Mammary epithelial cell (primary cell): ENCODE data around the gene DRC1.

ENCODE experiments used
- EZH2 ChIP-seq: IDR thresholded peaks from 2 replicates; pipeline ENCODE4 v1.6.1; 2012; ENCODE audit warnings: low read length, inconsistent platforms, borderline replicate concordance
- TF ChIP-seq, protein P1 (sequence below), 2 donors: IDR thresholded peaks in 1 of 2; conservative IDR thresholded peaks in 1 of 2; 2 replicates each; pipeline ENCODE4 v1.5.1; 2011 to 2012; ENCODE audit warnings: inconsistent platforms in 2 of 2, low read length in 2 of 2, mild to moderate bottlenecking in 2 of 2, control low read depth in 1 of 2, low read depth in 1 of 2; ENCODE audit not compliant: insufficient read depth in 1 of 2; ENCODE audit errors: extremely low read depth in 1 of 2

GRCh38 chr2:26471289-26471688 is 69.6 kb downstream of the DRC1 start:
- TF ChIP-seq, protein P1, sequence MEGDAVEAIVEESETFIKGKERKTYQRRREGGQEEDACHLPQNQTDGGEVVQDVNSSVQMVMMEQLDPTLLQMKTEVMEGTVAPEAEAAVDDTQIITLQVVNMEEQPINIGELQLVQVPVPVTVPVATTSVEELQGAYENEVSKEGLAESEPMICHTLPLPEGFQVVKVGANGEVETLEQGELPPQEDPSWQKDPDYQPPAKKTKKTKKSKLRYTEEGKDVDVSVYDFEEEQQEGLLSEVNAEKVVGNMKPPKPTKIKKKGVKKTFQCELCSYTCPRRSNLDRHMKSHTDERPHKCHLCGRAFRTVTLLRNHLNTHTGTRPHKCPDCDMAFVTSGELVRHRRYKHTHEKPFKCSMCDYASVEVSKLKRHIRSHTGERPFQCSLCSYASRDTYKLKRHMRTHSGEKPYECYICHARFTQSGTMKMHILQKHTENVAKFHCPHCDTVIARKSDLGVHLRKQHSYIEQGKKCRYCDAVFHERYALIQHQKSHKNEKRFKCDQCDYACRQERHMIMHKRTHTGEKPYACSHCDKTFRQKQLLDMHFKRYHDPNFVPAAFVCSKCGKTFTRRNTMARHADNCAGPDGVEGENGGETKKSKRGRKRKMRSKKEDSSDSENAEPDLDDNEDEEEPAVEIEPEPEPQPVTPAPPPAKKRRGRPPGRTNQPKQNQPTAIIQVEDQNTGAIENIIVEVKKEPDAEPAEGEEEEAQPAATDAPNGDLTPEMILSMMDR (conservative IDR thresholded peaks at IDR 0.05 in 1 of 2, IDR thresholded peaks at IDR 0.05 in 1 of 2; ENCODE audit: extremely low read depth in 1 of 2, insufficient read depth in 1 of 2, low read depth in 1 of 2, low read length in 2 of 2) = no peak
- no peak for TF ChIP-seq EZH2
